Placental pericyte (primary cell): Measurements from ENCODE around the gene C6orf89. TPM values are rescaled to one million over a fixed set of nuclear protein-coding genes. Genes with fewer than 3 reads are reported as not detected.

Experiments
- total RNA-seq: library from RNA; depleted of rRNA; stranded (reverse); fragments of >200 nt; gene quantifications from 2 replicates; pipeline ENCODE4 v1.2.3, GENCODE V29; 2012

C6orf89 gene
- 46.4 and 71.9 TPM in 2 replicates for total RNA-seq

GRCh38 chr6:36885461-36886401 lies at the start of gene C6orf89:
Gene C6orf89, plus strand, starts transcription at chr6:36885952. Its CDS starts 13,493 bp downstream, at chr6:36899445.

GRCh38 chr6:36838896-36839748 lies 46.6 kb upstream of the C6orf89 start, which contains the start of gene CPNE5:
Gene CPNE5, minus strand, starts transcription at chr6:36839444. Its CDS starts 67 bp downstream, at chr6:36839377.

DNA sequence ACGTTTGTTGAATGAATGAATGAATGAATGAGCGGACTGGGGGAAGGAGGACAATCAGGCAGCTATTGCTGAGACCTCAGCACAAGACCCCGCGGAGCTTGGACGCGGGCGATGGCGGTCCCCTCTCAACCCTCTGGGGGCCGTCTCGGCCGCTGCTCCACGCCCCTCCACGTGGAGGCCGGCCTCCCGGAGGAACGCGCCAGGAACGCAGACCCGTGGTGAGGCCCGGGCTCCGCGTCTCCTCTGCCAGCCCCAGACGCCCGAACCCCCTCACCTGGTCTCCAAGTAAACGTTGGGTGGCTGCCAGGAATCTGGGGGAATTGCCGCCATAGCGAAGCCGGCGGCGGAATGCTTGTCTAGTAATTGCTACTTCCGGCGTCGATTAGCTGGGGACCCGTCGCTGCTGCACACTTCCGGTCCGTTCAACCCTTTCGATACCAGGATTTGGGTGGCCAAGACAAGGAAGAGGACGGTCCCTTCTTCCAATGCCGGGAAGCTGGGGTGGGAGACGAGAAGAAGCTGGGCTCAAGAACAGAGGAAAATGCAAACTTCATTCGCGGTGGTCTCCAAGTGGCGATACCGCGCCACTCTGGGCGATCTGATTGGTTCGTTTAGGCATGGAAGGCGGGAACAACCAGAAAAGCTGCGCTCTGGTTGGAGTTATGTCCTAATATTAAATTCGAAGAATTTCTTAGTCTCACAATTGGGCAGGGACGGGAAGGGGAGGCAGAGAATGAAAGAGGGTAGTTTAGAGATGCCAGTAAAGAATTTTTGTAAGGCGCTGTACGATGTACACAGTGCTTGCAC lies 11.1 kb upstream of the C6orf89 start, which contains the start of gene PPIL1:
TSS of gene PPIL1 (minus strand) at position 361 of the 807 bp plus-strand sequence. CDS start at position 330, 31 bp downstream.

DNA sequence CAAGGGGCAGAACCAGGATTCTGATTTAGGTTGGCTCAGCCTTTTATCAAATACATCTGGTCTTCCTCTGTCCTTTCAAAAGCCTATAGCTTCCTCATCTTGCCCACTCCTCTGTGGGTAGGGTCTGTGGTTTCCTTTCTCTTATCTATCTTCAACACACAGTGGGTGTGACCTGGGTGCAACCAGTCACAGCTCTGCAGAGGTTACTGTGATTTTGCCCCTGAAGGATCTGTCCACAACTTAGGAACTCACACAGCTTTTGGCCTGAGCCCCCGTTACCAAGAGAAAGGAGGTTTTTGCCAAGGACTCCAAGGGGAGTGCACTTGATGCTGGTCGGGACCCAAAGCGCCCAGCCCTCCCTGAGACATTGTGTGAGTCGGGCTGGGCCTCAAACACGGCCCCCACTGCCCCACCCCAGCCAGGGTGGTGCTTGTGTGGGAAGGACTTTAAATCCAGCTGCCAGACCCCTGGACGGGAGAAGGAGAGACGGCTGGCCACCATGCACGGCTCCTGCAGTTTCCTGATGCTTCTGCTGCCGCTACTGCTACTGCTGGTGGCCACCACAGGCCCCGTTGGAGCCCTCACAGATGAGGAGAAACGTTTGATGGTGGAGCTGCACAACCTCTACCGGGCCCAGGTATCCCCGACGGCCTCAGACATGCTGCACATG lies 68.6 kb downstream of the C6orf89 start, which contains the start of gene PI16:
TSS of gene PI16 (plus strand) at position 477 of the 670 bp plus-strand sequence. CDS start at position 500, 23 bp downstream.

Other genes starting within 250 kb of the C6orf89 start
- 486 and 659 TPM in 2 replicates for gene CDKN1A, start 207.2 kb upstream of the C6orf89 start, total RNA-seq
- under 0.01 TPM in 1 of 2 replicates, not detected in the other for gene RAB44, start 188.1 kb upstream of the C6orf89 start, total RNA-seq
- 0.14 and 0.66 TPM in 2 replicates for gene CPNE5, start 46.5 kb upstream of the C6orf89 start, total RNA-seq
- gene PPIL1, start 11.1 kb upstream of the C6orf89 start, total RNA-seq, result 31.7 and 41.5 TPM in 2 replicates
- gene PI16, start 68.8 kb downstream of the C6orf89 start, total RNA-seq, result 0.14 TPM in 1 of 2 replicates, not detected in the other
- 272 and 388 TPM in 2 replicates for gene MTCH1, start 100.2 kb downstream of the C6orf89 start, total RNA-seq
- not detected in 2 replicates for gene FGD2, start 119.7 kb downstream of the C6orf89 start, total RNA-seq